GM23248 (cell line): ENCODE data around the gene SHE.

Experiments
- EZH2 ChIP-seq: fragments of 200-600 bp; sonication (generic); IDR thresholded peaks from 2 replicates; pipeline ENCODE4 v1.6.1; 2018; ENCODE audit warnings: antibody characterized with exemption, mild to moderate bottlenecking; ENCODE audit not compliant: insufficient read depth, poor library complexity, severe bottlenecking
- EZH2phosphoT487 ChIP-seq: fragments of 200-600 bp; sonication (generic); IDR thresholded peaks from 2 replicates; pipeline ENCODE4 v1.6.1; 2018; ENCODE audit warnings: antibody characterized with exemption, moderate library complexity, mild to moderate bottlenecking, low read depth; ENCODE audit not compliant: insufficient read depth

DNA sequence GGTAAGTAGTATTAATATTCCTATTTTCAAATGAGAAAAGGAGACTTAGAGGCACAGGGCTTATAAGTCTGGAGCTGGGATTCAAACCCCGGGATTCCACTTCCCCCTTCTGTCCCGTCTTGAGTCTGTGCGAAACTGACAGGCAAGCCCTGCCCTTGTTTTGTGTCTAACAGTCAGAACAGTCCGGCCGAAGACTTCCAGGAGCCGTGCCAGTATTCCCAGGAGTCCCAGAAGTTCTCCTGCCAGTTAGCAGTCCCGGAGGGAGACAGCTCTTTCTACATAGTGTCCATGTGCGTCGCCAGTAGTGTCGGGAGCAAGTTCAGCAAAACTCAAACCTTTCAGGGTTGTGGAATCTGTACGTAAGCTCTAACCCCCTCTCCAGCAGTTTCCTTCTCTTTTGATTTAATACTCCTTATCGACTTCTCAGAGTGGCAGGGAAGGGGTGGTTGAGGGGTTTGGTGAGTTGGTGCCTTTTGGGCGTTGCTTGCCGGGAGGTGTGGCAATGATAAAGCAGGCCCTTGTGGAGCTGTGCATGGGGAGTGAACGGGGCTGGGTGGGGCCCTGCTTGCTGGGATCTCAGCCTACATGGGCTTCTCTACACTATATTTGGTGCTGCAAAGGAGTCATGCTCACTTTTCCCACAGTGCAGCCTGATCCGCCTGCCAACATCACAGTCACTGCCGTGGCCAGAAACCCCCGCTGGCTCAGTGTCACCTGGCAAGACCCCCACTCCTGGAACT, 67.7 kb downstream of the SHE start:
- TF ChIP-seq EZH2: no peak
- TF ChIP-seq EZH2phosphoT487: no peak
